GM18907 (cell line): ENCODE measurements around the gene SCRT2.
"Not testable (repeated sequence)": the region's sequence is repeated elsewhere in the genome, so short reads cannot be mapped to it uniquely, and the experiment has no call there.

Experiments
- ATAC-seq: cut with Tn5 transposase; IDR thresholded peaks from one replicate; pipeline ENCODE4 v1.9.1; 2021; ENCODE audit warnings: mild to moderate bottlenecking, moderate library complexity; ENCODE audit not compliant: unreplicated experiment

Gene SCRT2

DNA sequence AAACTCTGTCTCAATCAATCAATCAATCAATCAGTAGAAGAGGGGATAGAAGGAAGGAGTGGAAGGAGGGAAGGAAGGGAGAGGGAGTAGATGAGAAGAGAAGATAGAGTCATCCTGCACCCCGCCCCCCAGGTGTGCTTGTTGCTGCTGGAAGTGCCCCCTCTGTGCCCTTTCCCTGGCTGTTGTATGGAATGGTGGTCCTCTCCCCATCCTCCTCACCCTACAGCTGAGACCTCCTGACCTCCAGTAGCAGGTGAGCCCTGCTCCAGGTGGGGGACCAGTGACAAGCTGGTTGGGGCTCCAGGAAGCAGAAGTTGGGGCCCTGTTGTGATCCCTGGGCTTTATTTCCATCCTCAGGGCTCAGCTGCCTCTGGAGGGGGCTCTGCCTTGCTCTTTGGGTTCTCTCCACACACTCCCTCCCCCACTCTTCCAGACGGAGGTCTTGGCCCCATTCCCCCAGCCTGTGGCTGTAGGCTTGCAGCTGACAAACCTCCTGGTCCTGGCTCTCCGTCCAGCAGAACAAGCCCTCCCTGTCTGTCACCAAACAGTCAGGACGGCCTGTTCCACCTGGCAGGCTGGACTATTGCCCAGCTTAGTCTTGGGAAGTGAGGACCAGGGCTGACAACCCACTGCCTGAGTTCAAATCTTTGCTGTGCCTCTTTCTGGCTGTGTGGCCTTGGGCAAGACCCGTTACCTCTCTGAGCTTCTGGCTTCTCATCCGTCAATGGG, 26.0 kb upstream of the SCRT2 start:
- no peak for ATAC-seq

DNA sequence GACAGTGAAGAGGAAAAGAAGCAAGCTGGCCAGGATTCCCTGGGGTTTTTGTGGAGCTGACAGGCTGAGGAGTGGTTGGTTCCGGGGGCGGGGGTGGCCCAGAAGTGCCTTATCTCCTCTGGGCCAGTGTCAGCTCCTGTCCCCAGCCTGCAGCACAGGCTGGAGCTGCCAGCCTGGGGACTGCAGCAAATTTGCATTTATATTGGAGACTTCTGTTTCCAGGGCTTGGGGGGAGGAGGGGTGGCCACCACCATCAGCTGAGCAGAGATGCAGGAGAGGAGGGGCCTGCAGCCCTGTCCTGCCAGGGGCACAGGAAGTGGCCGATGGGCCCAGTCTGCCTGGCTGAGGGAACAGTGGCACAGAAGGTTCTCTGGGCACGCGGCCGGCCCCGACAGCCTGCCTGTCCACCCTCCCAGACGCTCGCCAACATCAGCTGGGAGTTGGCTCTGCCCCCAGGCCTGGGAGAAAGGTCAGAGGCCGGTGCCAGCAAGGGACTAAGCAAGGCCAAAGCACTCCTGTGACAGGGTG, 24.3 kb upstream of the SCRT2 start:
- ATAC-seq: no peak

DNA sequence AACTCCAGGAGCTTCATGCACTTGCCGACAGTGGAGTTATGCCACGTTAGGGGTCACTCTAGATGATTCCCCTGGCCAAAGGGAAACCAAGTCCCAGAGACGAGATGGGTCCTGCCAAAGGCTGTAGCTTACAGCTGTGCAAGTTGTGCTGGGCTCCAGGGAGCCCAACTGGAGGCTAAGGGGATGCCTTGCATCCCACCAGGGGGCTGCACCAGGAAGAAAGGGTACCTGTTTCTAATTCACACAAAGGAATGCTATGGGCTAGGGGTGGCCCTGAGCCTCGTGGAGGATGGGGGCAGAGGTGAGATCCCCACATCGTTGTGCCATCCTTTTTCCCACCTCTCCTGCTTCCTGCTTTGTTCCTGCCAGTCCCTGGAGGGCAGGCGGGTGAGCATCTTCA, 23.7 kb upstream of the SCRT2 start:
- no peak for ATAC-seq

DNA sequence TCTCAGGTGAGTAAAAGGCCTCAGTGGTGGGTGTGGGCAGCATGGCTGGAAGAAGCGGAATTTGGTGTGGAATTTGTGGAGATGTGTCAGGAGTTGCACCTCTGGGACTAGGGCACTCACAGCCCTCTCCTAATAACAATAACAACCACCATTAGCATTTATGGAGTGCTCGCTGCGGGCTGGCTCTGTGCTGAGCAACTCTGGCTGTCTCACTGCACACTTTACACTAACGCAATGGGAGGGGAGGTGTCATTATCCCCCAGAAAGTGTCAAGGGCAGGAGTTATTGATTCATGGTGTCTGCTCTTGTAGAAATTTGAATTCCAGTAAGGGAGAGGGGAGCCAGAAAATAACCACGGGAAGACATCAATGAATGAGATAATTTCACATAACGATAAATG, 22.7 kb upstream of the SCRT2 start:
- ATAC-seq: no peak

DNA sequence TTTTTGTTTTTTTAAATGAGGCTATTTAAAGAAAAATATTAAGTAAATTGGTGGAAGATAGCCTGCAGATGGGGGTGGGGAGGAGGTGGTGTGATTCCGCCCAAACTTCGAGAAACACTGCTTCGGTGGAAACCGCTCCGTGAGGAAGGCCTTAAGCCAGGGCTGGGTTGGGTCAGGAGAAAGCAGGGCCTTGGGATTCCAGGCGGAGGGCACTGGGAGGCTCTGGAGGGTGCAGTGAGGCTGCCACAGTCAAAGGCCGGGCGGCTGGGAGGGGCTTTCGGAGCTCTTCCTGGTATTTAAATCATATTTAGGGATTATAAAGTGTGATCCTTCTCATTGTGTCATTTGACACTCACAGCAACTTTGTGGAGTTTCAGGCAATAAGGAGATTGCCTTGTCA, 22.2 kb upstream of the SCRT2 start:
- no peak for ATAC-seq

DNA sequence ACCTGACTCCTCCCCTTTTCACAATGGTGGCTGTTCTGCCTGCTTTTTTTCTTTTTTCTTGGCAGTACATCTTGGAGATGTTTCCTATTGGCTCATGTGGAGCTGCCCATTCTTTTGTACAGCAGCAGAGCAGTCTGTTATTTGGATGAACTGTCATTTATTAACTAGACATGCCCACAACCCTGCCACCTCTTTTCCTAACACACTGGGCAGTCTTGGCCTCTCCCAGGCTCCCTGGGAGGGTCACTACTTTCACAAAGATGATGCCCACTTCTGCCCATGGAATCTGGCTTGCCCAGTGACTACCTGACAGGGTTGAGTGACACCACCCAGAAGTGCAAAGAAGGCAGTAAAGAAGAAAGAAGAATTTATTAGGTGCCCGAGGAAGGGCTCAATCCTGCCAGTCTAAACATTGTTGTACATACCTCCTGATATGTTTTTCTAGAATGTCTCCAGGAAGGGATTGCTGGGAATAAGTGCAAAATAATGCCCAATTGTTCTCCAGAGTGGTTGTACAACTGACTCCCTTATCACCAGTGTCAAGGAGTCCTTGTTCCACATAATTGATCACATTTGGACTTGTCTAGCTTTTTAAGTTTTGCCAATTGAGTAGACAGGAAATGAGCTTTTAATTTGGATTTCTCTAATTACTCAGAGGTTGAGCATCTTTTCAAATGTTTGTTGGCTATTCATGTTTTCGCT, 19.7 kb upstream of the SCRT2 start:
- ATAC-seq: no peak

DNA sequence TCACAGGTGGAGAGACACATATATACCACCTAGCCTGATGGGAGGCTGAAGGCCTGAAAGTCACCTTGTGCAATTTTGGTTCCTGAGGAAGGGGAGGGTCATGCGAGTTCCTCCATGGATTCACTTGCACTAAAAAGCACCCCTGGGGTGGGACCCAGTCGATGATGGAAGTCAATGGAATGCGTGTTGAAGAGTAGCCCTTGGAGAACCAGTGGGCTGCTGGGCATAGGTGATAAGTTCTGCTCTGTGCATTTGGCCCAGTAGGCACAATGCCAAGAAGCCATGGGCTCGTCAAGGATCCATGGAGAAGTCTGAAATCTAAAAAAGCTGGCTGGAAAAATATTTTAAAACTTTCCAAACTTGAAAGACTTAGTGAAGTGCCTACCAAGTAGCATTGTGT, 18.9 kb upstream of the SCRT2 start:
- no peak for ATAC-seq

DNA sequence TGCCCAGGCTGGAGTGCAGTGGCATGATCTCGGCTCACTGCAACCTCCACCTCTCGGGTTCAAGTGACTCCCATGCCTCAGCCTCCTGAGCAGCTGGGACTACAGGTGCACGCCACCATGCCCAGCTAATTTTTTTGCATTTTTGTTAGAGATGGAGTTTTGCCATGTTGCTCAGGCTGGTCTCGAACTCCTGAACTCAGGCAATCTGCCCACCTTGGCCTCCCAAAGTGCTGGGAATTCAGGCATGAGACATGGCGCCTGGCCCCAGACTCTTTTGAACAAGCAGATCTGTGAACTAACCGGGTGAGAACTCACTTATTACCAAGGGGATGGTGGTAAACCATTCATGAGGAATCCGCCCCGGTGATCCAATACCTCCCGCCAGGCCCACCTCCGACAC, 18.2 kb upstream of the SCRT2 start:
- ATAC-seq: not testable (repeated sequence)

DNA sequence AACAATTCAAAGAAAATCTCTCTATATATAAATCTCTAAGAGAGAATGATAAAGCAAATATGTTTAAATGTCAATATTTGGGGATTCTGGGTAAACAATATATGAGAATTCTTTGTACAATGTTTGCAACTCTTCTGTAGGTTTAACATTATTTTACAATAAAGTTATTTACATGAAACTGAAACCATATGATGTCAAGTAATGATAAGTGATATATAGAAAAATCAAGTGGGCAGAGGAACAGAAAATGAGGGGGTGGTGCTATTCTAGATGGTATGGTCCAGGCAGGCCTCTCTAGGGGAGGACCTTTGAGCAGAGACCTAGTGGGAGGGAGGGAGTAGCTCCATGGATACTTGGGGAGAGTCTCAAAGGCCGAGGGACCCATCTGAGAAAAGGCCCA, 16.4 kb upstream of the SCRT2 start:
- no peak for ATAC-seq

DNA sequence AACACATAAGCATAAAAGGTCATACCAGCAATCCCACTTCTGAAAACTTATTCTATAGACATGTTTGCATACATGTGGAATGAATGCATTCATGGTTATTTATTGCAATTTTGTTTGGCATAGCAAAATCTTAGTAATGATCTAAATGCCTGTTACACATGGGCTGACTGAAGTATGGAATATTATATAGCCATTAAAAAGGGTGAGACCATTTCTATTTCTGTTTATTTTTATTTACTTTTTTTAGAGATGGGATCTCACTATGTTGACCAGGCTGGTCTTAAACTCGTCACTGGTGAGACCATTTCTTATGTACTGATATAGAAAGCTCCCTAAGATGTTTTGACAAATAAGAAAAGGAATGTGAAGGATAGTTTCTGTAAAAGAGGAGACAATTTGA, 14.3 kb upstream of the SCRT2 start:
- ATAC-seq: no peak

DNA sequence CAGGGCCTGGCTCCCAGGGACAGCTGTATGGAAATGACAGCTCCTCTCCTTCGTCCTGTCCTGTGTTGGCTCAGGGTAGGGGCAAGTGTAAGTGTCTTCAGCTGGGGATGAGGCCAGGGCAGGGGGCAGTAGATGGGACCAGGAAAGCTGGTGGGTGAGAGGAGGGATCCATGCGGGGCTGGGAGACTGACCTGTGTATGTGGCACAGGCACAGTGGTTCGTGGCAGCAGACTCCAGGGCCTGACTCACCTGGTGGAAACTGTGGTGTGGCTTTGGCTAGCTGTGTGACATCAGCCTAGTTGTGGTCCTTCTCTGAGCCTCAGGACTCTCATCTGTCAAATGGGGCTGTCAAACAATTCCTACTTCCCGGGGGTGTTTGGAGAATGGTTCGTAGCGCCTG, 13.7 kb upstream of the SCRT2 start:
- no peak for ATAC-seq

DNA sequence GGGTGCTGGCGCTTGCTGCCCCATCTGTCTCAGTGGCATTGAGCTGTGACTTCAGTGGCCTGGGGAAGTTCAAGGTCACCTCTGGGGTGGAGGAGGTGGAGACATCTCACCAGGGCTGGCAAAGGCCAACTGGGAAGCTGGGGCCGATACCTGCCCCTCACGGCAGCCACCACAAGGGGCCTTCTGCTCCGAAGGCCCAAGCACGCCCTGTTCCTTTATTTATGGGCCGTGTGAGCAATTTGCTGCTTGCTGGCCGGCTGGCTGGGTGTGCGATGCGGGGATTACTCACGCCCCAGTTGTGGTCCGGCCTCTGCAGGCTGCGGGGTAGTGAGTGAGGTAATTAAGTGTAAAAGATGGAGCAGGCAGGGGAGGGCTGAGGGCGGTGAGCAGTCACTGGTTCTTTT, 13.2 kb upstream of the SCRT2 start:
- no peak for ATAC-seq

DNA sequence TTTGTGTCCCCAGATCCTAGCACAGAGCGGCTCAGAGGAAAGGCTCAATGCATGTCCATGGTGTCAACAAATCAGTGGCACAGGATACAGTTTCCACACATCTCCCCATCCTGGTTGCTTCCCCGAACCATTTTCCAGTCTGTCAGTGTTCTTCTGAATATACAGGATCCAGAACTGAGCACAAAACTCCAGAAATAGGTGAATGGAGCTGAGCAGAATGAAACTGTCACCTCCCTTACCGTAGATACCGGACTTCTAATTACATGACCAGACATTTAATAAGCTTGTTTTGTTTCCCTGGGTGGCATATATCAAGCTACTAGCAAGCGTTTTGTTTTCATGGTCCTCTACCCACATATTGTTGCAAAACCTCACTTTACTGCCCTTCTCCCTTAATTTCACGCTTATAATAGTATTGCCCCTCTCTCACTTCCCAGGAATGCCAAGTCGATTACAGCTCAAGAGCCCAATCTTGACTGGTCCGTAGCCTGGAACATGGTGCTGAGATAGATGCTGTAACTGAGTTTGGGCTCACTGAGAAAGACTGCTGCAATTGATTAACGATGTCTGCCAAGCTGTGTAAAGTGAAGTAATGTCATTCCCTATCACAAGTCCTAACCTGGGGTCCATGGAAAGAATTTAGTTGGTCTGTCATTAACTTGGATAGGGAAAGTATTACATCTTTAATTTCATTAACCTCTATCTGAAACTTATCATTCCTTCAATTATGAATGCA, 12.0 kb upstream of the SCRT2 start:
- no peak for ATAC-seq

DNA sequence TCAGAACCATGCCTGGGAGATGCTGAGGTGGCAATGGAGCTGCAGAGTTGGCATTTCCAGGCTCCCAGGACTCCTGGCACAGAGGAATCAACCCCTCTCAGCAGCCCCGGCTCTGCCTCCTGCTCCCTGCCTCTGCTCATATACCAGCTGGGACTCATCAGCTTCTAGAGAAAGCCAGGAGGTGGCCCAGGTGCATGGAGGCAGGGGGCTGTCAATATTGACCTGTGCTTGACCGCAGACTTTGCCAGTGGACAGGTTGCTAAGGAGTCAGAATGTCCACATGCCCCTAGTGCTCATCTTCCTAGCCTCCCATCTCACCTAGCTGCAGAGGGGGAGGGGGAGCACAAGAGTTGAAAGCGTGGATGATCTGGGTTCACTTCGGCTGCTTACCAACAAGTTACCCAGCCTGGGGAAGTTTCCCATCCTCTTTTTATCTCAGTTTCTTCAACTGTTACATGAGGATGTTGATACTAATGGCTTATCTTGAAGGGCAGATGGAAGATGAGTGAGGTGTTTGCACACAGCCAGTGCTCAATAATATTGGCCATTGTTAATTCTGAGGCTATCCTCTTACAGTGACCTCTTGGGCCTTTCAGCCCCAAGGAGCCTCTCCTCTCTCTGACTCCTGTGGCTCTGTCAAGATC, 9.2 kb upstream of the SCRT2 start:
- ATAC-seq: no peak

DNA sequence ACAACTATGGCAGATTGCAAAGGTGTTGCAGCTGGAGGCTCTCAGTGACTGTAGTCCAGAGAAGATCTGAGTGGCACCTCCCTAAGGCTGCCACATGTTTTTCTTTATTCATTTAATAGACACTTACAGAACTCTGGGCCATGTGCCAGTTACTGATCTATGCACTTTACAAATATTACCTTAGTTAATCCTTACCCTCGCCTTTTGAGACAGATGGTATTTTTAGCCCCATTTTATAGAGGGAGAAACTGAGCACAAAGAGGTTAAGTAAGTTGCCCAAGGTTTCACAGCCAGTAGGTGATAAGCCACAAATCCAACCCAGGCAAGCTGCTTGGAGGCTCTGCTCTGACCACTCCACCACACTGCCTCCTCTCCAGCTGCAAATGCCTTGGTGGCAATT, 6.5 kb upstream of the SCRT2 start:
- ATAC-seq: no peak

DNA sequence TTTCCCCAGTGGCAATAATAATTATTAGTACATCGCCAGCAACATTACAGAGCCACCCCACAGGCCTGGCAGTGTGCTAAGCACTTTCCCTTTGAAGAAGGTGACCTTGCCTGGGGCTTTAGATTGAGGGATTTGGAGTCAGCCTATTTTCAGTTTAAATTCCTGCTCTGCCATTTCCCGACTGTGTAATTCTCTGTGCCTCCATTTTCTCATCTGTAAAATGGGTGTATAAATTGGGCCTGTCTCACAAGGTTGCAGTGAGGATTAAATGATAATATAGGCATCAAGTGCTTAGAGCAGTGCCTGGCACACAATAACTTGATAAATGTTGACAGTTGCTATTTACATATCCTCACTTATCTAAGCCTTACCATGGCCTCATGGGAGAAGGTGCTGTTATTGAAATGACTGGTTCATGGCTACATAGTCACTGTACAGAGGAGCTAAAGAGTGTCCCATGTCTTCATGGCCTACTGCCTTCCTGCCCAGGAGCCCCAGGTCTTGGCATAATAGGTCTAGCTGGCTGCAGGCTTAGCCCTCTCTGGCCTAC, 5.1 kb upstream of the SCRT2 start:
- ATAC-seq: no peak

DNA sequence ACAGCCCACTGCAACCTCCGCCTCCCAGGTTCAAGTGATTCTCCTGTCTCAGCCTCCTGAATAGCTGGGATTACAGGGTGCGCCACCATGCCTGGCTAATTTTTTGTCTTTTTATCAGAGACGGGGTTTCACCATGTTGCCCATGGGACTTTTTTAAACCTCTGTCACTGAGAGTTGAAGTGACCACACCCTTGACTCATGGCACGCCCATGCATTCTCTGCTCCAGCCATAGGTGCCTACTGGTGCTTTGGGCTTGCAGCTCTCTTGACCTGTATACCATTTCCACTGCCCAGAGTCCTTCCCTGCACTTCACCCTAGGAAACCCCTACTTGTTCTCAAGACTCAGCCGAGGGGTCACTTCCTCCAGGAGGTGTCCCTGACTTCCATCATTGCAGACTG, 2.4 kb upstream of the SCRT2 start:
- no peak for ATAC-seq

DNA sequence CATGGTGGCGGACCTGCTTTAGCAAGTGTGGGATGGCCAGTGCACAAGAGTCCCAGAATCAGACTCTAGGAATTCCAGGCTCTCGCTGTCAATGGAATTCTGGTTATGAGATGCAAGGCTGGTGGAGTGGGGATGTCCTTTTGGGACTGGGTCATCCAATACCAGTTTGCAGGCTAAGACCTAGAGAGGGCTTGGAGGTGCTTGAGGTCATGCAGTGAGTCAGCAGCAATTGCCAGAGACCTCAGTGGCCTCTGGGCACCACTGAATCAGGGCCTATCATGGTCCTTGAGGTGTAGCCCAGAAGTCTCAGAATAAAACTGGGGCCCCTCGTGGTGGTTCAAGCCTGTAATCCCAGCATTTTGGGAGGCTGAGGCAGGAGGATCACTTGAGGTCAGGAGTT, 1.4 kb upstream of the SCRT2 start:
- ATAC-seq: no peak

DNA sequence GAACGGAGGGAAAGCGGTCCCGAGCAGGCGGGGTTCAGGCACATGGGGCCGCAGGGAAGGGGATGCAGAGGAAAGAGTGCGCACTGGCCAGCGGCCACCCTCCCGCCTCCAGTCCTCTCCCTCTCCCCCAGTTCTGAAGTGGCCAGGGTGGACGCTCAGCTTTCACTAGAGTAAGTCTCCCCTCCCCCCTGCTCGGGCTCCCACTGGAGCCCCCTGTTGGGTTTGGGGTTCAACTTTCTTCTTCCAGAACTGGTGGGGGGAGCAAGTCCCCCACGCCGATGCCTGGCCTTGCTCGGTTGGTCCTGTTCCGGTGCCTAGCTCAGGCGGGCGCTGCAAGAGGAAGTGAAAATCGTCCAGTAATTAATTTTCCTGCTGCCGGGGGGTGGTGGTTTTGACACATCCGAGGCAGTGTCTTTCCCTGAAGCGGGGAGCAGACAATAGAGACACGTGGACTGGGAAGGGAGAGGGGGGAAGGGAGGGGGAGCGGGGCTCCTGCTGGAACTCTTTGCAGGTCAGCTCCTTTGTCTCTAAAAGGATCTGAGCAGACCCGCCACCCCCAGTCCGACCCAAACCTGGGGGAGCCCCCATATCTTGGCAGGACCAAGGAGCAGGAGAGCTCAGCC, 824 bp upstream of the SCRT2 start:
- ATAC-seq: no peak

DNA sequence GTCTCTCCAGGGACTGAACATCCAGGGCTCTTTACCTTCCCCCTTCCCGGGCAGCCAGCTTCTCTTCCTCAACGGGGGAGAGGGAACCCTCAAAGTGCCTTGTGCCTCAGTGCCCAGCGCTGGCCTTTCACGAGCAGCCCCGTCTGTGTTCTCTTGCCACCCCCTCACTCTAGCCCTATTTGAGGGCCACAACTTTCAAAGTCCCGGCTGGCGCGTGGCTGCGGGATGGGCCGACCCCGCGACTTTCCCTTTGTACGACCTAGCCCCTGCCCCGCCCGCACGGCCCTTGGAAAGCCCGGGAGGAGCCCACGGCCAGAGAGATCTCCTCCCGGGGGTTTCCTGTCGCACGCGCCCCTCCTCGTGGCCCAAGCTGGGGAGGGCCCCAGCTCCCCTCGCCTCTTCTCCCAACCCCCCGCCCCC, 559 bp downstream of the SCRT2 start:
- no peak for ATAC-seq

DNA sequence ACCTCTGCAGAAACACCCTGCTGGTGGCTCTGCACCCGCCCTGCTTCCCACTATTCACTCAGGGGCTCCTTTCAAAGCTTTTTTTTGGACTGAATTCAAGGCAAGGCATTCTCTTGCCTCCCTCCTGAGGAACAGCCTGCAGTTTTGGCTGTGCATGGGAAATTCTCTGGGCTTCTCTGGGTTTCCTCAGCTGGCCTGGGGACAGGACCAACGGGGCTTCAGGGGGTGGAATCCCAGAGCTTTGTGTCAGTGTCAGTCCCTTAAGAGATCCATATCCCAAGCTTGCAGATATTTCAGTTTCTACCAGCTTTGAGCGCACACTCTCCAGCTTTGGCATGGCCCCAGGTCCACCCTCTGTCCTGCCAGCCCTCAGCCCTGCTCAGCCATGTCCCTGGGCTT, 2.0 kb downstream of the SCRT2 start:
- ATAC-seq: no peak
